ENCODE data around the gene IL17B.
"Not testable (repeated sequence)": the region's sequence is repeated elsewhere in the genome, so short reads cannot be mapped to it uniquely, and the experiment has no call there.

The IL17B gene

DNA sequence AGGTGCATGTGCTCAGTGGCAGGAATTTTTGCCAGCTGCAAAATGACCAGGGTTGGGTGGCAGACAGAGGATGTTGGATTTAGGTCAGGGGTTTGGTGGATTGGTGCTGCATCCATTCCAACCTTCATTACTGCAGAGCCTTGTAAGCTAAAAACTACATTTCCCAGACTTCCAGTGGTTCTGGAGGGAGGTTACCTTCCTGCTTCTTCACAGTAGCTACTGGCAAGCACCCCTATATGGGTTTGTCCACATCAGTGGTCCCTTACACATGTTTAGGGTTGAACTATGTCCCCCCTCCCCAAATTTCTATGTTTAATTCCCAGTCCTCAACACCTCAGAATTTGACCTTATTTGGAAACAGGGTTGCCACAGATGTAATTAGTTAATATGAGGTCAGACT is 20.7 kb upstream of the IL17B start:
- no peak for DNase-seq

GRCh38 chr5:149398747-149399266 is 19.7 kb upstream of the IL17B start:
- not testable (repeated sequence) for DNase-seq

DNA sequence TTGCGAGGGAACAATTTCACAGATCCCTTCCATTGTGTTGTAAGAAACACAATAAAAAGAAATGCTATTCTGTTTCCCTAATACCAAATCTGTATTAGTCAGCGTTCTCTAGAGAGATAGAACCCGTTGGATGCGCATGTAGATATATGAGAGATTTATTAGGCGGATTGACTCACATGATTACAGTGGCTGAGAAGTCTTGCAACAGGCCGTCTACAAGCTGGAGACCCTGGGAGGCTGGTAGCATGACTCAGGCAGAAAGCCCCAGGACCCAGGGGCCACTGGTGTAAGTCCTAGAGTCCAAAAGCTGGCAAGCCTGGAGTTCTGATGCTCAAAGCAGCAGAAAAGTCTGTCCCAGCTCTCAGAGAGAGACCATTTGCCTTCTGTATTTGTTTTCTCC is 18.4 kb upstream of the IL17B start:
- DNase-seq, result peak in 1 of 3 donors; percentile 22

DNA sequence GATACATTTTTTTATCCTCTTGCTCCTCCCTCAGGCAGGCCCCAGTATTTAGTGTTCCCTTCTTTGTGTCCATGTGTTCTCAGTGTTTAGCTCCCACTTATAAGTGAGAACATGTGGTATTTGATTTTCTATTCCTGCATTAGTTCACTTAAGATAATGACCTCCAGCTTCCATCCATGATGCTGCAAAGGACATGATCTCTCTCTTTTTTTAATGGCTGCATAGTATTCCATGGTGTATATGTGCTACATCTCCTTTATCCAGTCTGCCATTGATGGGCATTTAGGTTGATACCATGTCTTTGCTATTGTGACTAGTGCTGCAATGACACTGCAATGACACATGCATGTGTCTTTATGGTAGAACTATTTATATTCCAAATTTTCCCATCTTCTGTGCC is 15.9 kb upstream of the IL17B start:
- not testable (repeated sequence) for DNase-seq

DNA sequence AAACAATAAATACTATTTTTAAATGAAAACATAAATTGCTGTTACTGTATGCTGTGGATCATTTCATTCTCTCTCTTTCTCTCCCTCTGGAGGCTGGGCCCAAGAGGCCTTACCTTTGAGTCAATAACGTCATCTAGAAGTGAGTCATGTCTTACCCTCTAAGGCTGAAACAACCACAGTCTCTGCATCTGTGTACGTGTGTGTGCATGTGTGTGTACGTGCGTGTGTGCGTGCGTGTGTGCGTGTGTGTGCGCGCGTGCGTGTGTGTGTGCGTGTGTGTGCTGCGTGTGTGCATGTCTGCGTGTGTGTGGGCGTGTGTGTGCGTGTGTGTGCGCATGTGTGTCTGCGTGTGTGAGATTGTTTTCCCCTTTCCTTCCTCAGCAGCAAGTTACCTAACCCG is 13.6 kb upstream of the IL17B start:
- no peak for DNase-seq

- no peak for DNase-seq
These were observed 12.4 kb upstream of the IL17B start for GRCh38 chr5:149391524-149391923.

DNA sequence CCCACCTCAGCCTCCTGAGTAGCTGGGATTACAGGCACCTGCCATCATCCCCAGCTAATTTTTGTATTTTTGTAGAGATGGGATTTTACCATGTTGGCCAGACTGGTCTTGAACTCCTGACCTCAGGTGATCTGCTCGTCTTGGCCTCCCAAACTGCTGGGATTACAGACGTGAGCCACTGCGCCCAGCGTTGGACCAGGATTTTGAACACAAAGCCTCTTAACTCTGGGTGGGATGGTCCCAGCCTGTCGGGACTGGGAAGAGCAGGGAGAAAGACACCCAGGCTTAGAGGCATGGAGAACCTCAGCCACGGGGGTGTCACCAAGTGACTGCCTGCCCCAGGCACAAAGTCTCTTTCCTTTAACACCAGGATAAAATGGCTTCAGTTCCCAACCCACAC is 12.0 kb upstream of the IL17B start:
- not testable (repeated sequence) for DNase-seq

DNA sequence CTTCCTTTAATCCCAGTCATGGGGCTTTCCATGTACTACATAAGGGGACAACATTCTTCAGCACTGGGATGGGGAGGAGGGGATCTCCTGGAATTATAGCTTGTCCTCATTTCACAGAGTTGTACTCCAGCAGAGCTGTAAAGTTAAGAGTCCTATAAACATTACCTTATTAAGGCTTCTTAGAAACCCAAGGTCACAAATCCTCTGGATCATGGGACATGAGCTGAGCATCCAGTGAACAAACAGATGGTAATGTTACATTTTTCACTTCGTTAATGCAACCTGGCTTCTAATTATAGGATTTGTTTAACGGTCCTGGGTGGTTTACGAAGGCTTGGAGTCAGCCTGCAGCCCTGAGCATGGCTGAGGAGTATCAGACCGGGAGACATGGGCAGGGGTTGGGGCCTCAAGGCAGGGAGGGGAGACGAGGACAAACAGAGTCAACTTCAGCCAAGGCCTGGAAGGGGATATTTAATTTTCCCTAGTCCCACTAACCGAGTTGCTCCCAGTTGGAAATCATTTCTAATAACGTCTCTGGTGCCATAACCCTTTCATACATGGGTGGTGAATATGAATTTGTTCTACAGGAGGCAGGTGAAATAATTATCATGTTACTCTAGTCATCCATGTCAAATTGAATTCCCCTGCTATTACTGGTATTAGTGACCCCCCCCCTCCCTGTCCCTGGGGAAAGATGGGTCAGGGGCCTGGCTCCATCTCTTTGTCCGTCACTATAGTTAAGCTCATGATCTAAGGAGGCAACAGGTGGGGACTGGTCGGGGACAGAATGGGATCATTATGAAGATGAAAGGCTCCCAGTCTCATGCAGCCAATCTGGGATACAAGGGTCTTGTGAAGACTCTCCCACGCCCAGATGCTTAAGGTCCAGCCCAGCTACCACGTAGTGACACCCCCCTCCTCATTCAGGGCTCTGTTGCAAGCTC is 10.7 kb upstream of the IL17B start:
- DNase-seq, result peak; percentile 13 to 35 (median 23)

DNA sequence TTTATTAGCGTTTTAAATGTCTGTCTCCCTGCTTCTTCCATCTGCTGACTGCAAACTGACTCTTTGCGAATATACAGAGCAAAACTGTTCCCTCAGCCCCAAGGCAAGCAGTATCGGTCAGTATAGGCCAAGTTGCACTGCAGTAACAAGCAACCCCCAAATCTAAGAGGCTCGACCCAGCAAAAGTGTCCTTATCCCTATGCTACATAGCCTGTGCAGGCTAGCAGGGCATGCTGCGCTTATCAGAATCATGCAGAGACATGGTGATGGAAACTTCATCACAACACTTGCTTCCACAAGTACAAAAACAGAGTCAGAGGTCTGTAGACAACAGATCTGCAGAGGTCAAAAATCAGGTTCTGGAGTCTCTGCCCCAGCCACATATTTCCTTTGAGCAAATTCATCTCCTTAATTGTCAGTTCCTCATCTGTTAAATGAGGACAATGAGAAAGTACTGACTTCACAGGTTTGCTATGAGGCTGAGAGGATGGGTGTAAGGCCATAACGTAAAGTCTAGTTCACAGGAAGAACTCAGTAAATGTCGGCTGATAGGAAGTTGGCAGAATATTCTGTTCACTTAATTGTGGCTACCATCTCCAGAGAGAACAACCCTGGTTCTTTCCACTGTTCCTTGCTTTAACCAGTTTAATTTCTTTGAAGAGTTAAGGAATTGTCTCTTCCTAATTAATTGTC is 9.6 kb upstream of the IL17B start:
- no peak for DNase-seq

- DNase-seq, result no peak
These were observed 8.9 kb upstream of the IL17B start for GRCh38 chr5:149387982-149388381.

DNA sequence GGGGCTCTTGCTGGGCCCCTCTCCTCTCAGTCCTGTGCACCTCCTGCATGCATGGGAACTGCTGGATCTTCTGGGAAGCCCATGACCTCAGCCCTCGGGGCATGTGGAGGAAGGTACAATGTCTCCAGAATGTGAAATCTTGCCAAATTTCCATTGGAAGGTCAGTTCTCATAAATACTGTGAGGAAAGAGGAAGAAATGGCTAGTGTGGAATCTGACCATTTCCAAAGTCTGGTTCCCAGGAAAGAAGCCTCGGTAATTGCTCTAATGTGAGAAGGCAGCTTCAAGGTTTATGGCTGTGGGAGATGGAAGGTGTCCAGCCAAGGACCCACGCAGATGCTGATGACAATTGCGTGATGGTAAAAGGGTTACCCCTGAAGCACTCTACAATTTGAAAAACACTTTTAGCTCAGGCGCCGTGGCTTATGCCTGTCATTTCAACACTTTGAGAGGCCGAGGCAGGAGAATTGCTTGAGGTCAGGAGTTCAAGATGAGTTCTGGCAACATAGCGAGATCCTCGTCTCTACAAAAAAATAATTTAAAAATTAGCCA is 8.1 kb upstream of the IL17B start:
- peak in 1 of 3 donors; percentile 7 for DNase-seq

- no peak for DNase-seq
These were observed 7.1 kb upstream of the IL17B start for GRCh38 chr5:149386166-149386565.

GRCh38 chr5:149383399-149383798 is 4.3 kb upstream of the IL17B start:
- DNase-seq, result no peak

DNA sequence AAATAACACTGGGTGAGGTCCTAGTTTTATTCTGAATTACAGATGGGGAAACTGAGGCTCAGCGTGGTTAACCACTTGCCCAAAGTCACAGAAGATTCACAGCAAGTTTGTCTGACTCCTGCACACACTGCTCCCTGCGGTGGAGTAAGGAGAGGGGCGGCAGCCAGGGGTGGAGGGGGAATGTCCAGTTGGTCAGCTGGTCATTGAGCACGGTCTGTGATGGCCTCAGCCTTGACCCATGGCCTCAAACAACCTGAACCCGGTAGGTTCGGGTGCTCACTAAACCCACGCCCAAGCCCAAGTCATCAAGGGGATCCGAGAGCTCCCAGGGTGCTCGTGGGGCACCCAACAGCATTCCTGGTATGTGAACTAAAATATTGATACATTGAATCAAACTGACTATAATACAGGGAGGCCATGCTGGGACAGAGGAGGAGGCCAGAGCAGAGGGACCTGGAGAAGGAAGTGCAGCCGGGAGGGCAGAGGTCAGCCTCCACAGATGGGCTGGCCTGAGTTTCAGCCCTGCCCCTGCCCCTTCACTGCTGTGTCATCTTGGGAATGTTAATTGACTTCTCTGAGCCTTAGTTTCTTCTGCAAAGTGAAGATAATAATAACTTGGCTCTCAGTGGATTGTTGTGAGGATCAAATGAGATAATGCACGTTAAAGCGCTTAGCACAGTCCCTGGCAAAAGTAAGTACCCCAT is 3.6 kb upstream of the IL17B start:
- DNase-seq, result no peak

GRCh38 chr5:149381986-149382338 is 2.9 kb upstream of the IL17B start:
- DNase-seq, result peak; percentile 72 to 84 (median 81)

- no peak for DNase-seq
These were observed 2.3 kb upstream of the IL17B start for GRCh38 chr5:149381261-149381985.

DNA sequence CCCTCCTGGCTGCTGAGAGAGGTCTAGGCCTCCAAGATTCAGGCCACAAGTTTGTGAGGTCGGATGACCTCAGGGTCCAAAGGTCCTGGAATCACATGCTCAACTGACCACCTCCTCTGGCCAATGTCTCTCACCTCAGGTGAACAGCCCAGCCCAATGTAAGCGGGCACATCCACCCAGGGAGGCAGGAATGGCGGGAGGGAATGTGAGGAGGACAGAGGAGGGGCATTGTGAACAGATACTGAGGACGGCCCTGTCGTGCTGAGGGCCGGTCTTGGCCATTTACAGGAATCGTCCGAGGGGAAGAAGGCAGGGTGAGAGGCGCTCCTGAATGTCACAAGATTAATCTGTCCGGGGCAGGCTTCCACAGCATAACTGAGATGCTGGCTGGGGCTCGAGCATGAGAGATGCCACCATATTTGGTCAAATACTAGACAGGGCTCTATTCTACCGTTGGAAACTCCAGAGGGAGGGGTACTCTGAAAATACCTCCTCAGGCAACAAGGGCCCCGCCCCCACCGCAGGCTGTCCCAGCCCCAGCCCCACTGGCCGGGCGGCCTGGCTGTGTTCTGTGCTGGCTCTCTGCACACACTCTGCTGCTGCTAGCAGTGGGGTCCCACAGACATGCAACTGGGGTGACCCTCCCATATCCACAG is 1.5 kb upstream of the IL17B start:
- no peak for DNase-seq

DNA sequence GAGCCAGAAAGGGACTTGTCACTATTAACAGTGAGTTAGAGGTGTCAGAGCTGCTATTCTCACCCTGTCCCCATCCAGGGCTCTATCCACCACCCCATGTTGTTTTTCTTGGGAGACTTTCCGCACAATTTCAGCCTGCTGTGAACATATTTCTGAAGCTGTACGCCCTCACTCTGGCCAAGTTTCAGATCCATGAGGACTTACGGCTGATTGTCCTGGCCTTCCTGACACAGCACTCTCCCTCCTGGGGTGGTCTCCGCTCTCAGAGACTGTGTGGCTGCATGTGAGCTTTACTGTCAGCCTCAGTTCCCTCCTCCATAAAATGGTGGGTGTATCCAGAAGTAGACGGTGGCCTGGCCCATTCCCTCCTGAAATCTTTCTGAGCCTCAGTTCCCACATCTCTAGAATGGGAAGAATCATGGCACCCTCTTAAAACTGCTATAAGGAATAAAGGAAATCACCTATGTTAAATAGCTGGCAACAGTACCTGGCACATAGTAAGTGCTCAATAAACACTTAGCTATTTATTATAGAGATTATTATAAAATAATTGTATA is 804 bp upstream of the IL17B start:
- DNase-seq, result no peak

- no peak for DNase-seq
These were observed 761 bp downstream of the IL17B start for GRCh38 chr5:149378241-149378820.

DNA sequence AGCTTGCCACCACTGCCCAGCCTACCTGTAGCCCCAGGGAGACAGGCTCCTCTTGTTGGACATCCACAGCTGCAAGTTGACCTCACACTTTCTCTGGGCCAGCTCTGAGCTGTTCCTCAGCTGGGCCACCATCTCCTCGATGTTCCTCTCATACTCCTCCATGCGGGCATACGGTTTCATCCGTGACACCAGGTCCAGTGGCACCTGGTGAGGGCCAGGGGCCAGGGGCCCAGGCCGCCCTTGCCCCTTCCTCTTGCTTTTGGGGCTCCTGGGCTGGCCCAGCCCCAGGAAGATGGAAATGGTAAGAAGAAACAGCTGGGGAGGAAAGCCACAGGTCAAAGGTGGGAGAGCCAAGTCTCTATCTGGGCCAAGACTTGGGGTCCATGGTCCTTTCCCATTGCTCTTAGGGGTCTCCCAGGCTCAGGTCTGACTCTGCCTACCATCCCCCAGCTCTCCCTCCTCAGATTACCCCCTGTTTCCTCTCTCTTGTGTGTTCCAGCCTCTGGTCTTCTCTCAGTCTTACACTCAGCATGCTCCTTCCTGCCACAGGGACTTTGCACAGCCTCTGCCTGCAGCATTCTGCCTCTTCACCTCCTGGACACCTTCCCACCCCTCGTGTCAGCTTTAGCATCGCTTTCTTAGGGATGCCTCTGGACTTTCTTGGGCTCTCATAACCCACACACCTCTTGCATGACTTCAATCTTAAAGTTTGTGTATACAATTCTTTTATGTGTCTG is 2.2 kb downstream of the IL17B start:
- DNase-seq, result no peak
